Measurements from ENCODE around the gene GPRC5D.
A peak's percentile ranks its signal among the peaks of the same experiment; 100 is the strongest.

The GPRC5D gene

DNA sequence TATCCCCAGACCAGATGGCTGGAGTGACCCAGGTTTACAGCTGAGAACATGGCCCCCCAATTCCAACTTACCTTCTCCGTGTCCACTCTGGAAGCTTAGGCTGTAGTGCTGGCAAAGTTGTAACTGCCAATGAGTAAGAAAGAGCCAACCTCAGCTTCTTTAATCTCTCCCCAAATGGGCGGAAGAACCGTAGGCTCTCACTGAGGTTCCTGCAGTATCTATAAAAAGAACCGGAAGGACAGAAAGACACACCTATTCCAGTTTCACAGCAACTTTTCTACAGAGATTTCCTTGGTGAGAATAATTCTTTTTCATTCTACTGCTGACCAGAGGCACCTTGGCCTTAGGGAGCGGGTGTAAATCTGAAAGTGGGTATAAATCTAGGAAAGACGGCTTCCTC lies at the start of gene GPRC5D:
GPRC5D (minus strand) TSS at position 135 of the 400 bp plus-strand sequence. CDS start 1,786 bp downstream, outside the sequence.
- no peak for DNase-seq

DNA sequence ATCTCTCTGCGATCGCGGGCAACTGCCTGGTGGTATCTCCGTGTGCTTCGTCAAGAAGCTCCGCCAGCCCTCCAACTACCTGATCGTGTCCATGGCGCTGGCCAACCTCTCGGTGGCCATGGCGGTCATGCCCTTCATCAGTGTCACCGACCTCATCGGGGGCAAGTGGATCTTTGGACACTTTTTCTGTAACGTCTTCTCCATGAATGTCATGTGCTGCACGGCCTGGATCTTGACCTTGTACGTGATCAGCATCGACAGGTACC lies 49.7 kb upstream of the GPRC5D start:
- no peak for DNase-seq

DNA sequence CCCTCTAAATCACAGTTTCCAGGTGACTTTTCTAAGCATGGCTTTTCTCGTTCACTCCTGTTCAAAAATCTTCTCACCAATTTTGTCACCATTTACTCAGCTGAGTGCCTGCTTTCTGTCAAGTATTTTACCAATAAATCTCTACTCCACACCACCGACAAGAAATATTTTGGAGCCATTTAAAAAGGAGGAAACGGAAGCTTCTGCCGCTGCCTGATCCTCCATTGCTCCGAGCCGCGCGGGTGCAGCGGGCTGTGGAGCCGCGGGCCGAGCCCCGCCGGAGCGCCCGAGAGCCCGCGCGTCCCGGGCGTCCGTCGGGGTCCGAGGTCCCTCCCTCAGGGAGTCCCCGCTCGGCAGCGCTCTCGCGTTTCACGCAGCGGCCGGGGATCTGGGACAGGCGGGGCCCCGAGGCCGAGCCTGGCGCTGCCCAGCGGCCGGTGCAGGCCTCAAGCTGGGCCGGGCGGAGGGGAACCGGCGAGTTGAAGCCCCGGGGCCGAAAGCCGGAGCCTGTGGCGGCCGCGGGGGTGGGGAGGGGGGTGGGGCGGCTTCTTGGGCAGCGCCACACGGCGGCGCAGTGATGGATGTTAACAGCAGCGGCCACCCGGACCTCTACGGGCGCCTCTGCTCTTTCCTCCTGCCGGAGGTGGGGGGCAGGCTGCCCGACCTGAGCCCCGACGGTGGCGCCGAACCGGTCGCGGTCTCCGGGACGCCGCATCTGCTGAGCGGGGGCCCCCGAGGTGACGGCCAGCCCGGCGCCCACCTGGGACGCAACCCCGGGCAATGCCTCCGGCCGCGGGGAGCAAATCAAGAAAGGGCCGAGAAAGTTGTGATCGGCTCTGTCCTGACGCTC lies 49.2 kb upstream of the GPRC5D start:
- DNase-seq: no peak

DNA sequence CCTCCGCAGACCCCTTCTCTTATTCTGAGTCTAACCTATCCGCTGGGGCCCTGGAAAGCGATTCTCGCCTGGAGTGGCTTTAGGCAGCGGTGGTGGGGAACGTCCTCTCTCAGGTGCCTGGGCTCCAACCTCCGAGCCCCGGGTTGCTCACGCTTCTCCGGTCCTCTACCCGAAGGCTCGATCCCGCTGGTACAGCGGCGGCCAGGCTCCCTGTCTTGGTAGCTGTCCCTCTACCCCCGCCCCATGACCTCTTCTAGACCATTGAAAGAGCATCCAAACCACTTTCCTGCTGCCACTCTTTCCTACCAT lies 48.6 kb upstream of the GPRC5D start:
- no peak for DNase-seq

DNA sequence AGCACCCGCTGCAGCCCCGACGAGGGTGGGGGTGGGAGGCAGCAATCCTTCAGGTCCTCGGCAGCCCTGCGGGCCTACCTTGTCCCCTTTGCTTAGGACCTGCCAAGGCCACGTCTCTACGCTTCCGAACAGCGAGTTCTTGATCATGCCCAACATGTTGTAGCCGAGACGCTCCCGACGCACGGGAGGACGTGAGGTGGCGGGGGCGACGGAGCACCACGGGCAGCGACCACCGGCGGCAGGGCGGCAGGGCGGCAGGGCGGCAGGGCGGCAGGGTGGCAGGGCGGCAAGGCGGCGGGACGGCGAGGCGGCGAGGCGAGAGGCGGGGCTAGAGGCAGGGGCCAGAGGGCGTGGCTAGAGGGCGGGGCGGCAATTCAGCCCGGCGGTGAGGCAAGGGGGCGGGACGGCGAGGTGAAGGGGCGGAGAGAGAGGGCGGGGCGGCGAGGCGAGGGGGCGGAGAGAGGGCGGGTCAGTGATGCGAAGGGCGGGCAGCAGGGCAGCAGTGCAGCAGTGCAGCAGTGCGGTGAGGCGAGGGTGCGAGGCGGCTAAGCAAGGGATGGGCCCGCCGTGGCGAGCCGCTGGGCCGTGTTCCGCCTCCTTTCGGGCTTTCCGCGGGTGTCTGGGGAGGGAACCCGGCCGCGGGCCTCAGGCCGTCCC lies 48.1 kb upstream of the GPRC5D start, which contains the start of gene HEBP1:
HEBP1 (minus strand) TSS at position 307 of the 657 bp plus-strand sequence; CDS start at position 156, 151 bp downstream.
- no peak for DNase-seq

DNA sequence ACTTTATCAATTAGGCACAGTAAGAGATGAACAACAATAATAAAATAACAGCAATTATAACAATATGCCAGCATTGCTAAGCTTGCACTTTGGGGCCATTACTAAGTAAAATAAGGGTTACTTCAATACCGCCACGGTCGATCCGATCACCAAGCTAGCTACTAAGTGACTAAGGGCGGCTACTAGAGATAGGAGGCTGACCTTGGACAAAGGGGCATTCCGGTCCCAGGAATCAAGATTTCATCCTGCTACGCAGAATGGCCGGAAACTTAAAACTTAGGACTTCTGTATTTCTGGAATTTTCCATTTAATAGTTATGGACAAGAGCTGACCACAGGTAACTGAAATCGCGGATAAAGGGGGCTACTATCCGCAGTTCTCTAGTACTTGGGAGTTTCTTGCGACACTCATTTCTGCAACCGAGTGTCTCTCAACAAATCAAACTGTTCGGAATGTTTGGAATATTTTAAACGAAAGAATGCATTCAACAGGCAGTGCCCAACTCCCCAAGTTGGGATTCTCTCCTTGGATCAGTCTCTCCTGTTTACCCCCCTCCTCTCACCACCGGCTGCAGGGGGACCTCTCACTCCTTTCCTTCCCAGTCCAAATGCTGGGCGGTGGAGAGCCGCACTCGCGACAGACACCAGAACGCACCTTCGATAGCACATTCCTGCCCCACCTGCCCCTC lies 47.4 kb upstream of the GPRC5D start:
- no peak for DNase-seq

DNA sequence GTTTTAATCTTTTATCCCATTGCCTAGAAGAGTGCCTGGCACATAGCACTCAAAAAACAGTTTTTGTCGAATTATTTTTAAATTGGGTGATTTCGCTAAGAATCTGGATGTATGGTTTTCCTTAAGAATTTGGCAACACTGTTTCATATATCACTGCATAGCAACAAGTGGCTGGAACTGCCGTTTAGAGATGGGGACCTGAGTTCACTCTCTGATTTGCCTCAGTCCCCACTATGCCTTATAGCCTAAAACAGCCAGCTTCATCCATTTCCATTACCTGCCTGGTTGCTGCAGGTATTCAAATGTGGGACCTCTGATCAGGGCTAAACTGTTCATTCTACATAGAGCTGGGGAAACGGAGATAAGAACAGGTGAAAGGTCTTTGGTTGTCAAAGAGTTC lies 46.3 kb upstream of the GPRC5D start:
- DNase-seq: no peak

DNA sequence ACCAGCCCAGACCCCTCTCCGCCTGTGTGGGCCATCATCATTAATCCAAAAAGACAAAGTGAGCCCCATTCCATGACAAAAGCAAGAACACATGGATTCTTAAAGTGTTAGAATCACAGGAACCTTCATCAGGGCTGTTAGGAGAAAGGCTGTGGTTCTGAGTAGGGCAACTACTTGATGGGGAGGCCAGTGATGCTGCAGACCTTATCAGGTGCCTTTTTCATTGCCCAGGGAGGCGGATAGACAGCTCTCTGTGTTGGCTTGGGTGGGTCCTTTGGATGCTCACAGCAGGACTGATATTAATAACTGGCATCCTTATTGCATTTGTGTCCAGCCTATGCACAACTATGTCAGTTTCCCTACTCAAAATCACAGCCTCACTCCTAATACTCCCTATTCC lies 45.8 kb upstream of the GPRC5D start:
- DNase-seq: no peak

DNA sequence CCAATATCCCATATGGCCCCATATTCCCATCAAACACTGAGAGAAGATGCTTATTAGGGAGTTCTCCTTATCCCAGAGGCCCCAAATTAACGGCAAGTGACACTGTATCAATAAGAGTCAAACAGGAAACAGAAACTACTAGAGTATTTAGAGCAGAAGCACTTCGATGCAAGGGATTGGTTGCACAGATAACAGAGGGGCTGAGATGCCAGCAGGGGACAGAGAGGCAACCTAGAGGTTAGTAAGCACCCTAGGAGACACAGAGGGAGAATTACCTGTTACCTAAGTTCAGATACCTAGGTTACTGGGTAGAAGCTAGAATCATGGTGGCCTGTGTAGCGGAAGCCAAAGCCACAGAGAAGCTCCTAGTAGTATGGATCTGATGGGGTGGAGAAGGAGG lies 45.2 kb upstream of the GPRC5D start:
- no peak for DNase-seq

DNA sequence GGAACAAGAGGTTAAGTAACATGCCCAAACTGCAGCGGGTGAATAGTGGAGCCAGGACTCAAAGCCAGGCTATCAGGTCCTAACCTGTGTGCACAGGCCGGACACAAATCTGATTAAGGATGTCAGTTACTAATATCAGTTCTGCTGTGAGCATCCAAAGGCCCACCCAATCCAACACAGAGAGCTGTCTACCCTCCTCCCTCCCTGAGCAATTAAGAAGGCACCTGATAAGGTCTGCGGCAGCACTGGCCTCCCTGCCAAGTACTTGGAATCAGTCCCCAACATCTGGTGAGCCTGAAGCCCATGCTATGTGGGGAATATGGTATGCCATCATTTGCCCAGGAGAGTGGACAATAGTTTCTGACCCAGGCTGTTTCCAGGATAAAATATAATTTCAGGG lies 44.2 kb upstream of the GPRC5D start:
- DNase-seq: no peak

DNA sequence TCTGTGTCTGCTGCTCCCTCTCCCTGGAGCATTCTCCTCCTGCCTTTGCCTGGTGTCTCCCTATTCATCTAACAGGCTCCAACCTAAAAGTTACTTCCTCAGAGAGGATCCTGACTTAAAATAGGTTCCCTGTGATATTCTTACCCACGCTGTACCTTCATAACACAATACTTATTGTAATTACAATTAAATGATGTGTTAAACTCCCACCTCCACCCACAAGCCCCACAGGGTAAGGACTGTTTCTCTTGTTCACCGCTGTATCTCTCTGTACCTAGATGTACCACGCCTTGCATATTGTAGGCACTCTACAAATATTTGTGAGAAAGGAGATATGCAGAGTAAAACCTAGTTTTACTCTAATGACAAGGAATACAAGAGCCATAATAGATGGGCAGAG lies 43.1 kb upstream of the GPRC5D start:
- no peak for DNase-seq

DNA sequence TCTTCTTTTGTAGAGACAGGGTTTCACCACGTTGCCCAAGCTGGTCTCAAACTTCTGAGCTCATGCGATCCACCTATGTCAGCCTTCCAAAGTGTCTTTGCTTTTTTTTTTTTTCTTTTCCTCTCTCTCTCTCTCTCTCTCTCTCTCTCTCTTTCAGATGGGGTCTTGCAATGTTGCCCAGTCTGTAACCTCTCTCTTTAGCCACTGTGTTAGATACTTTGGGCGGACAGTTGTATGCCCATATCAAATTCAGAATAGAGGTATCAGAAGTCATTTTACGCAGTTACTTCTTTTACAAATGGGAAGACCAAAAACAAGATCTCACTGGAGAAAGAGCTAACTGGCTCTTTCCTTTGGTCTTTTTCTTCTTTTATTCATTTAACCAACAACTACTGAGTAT lies 41.4 kb upstream of the GPRC5D start:
- DNase-seq: no peak

DNA sequence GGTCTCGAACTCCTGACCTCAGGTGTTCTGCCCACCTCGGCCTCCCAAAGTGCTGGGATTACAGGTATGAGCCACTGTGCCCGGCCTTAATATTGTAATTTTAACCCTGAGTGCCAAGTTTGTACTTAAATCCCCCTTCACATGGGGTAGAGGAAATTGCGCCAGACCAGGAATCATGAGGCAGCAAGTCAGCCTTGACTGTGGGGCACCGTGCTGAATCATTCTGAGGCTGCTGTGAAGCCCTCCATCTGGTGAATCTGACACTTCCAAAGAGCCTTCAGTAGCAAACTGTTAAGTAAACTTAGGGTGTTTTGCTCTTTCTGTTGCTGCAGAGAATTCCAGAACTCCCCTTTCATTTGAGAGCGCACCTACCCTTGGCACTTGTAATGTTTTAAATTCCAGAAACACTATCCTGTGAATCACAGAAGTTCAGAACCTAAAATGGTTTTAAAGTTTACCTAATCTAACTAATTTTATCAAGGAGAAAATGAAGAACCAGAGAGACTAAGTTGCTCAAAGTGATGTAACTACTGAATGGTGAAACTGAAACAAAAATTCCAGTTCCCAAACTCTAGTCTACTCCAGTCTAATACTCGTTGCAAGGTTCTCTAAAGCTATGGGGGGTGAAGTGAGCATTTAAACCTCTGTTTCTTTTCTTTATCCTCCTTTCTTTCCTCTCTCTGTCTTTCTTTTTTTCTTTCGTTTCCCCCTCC lies 40.6 kb upstream of the GPRC5D start:
- DNase-seq: peak; percentile 8

DNA sequence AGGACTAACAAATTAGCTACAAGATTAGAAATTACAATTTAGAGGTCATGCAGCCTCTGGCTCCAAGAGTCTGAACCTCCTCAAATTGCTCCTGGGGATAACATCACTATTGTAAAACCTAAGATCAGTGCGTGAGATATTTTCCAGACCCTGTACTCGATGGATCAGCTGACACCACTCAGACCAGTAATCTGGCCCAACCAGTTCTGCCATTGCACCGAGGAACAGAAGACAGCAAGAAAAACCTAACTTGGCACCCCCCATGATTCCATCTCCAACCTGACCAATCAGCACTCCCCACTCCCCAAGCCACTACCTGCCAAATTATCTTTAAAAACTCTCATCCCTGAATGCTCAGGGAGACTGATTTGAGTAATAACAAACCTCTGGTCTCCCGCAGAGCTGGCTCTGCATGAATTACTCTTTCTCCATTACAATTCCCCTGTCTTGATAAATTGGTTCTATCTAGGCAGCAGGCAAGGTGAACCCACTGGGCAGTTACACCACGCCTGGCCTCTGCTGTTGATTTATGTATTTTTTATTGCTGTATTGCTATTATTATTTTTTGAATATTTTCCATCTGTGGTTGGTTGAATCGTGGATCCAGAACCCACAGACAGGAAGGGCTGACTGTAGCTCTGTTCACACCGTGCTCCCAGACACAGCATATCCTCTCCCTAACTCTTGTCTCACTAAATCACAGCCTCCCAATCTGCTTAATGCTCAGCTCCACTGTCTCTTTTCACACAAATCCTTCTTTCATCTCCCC lies 38.9 kb upstream of the GPRC5D start:
- no peak for DNase-seq

DNA sequence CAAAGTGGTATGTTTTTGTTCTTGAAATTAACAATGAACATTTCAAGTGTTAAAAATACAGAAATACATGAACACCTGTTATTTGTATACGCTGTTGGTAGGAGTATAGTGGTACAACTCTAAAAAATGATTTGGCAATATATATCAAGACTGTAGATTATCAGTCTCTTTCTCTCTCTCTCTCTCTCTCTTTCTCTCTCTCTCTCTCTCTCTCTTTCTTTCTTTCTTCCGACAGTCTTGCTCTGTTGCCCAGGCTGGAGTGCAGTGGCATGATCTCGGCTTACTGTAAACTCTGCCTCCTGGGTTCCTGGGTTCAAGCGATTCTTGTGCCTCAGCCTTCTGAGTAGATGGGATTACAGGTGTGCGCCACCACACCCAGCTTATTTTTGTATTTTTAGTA lies 35.5 kb upstream of the GPRC5D start:
- DNase-seq: no peak

DNA sequence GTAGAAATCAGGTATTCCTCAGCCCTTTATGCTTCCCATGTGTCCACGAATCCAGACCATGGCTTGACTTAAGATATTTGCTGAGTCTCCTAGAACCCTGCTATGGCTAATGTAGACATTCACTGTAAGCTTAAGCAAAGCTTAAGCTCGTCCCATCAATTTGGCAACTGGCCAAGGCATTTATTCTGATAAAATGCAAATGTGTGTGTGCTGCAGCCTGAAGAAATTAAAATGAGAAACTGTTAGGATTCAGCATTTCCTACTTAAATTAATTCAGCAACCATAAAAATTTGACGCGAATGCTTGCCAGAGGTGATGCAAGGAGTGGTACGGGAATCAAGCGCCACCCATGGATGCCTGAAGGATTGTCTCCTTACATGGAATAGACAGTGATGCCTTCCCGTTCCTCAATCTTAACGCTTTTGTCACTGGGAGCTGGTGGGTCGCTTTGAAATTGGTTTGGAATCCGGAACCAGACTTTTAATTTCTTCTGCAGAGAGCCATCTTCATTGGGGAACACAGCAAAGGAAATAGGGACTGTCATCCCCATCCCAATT lies 34.9 kb upstream of the GPRC5D start:
- DNase-seq: no peak

DNA sequence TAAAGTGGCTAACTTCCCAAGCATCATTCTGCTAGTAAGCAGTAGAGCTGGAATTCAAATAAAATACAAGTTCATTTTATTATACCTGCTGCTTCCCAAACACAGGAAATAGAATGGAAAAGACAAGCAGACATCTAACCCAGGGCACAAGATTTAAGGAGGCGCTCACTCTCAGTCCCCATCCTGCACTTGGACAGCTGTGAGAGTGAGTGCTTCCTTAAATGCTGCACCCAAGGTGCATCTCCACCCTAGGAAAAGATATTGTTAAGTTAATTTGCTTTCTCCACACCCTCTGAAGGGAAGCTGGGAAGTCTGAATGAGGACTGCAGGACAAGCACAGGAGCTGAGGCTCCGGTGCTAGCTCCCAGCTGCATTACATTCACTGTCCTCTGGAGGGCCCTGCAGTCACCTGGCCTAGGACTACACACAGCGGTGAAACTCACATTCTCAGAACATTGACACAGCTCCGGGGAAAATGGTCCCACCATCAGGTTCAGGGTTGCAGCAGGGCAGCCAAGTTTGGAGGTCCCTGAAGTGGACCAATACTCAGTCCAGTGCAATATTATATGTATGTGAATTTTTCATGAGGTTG lies 33.9 kb upstream of the GPRC5D start:
- DNase-seq: no peak

DNA sequence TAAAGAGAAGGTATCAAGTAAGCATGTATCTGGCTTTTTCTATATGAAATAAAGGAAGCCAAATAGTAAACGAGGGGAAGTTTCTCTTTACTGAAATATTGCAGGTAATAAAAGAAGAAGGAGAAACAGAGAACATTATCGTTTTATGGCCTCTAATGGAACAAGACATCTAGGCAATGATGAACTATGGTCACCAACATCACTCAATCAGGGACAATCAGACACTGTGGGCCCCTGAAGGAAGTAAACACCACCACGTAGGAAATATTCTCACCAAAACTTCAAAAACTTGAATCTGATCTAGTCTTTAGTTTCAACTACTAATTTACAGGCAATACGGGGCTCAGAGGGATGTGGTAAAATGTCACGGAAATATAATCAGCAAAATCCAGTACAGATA lies 32.2 kb upstream of the GPRC5D start:
- no peak for DNase-seq

DNA sequence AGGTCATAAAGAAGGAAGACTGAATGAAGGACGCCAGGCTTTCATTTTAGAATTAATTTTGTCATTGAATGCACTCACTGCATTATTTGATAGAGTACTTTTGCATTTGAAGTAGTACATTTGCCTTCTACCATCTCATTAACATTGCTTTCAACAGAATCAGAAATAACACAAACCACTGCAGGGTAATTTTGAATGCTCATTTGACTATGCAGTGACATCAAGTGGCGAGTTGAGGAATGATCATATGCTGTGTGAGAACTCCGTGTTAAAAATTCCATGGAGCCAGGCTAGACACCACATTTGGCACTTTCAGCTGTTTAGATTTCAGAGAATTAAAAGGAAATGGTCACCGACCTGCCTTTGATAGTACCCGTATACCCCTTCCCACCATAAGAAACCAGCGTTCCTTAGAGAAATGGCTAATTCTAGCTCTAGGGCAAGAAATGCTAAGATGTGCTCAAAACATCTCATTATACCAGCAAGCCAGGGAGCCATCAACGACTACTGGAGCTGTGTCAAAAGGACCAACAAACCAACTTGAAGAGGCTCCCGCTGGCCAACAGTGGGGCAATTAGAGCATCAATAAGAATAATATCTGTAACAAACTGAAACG lies 31.6 kb upstream of the GPRC5D start:
- no peak for DNase-seq

DNA sequence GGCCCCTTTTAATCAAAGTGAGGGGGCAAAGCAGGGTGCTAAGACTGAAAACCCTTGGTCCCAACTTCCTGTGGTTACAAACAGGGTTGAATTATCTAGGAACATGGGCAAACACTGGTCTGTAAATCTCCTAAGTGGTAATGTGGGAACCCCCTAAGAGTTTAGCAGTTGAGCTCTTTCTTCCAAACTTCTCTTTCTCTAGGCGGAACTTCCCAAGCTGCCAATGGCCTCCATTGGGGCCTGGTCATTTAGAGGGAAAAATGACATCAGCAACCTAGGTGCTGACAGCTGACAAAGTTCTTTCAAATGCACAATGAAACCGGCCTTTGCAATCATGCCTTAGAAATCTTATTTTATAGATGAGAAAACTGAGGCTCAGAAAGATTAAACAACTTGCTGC lies 30.4 kb upstream of the GPRC5D start:
- no peak for DNase-seq

DNA sequence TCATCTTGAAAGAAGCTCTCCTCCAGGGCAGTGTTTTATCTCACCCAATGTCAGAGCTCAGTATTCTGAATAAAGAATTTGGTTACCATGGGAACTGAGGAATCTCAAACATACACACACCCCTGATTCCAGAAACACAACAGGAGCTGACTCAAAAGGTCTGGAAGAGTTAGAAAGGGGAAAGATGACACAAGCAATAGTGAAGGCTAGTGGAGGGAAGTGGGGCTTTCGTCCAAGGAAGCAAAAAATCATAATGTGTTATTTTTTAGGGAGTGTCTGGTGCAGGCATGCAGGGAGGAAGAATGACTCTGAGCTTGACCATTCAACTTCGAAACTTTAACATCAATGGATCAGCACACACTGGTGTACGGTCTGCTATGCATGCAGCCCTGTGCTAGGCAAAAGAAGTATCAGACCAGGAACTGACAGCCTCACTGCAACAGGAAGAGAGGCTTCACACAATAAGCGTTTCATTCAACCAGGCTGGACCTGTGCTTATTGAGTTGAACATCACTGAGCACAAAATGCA lies 27.8 kb upstream of the GPRC5D start:
- no peak for DNase-seq
